ENCODE measurements around the gene EML6. TPM values are rescaled to one million over a fixed set of nuclear protein-coding genes. Genes with fewer than 3 reads are reported as not detected.

Gene EML6
- total and polyA plus RNA-seq, 2 experiments from 2014 or later = 2.7 to 6.2 TPM

- TF ChIP-seq ZNF462 (CRISPR knock-in tag; IDR thresholded peaks at IDR 0.05) (no peak), CREB1 (CRISPR knock-in tag; IDR thresholded peaks at IDR 0.05; ENCODE audit: low read depth) (no peak), ETS1 (IDR thresholded peaks at IDR 0.05) (no peak), NANOG (IDR thresholded peaks at IDR 0.05; ENCODE audit: borderline replicate concordance) (no peak), EZH2phosphoT487 (IDR thresholded peaks at IDR 0.05; ENCODE audit: unreplicated experiment) (no peak), CTCF (conservative IDR thresholded peaks at IDR 0.05; ENCODE audit: low read depth in 2 of 2) (no peak)
These were observed 48.6 kb downstream of the EML6 start (continued) for GRCh38 chr2:54772110-54772509.

GRCh38 chr2:54772531-54772930, 49.1 kb downstream of the EML6 start:
- Mint-ChIP-seq H3K4me1 (no peaks in the 10 kb centered on the region), H3K9me3 (peaks cover 8% of the 10 kb centered on the region; the same call in 1 of the 3 replicates), H3K27me3 (ENCODE audit: insufficient read depth, low read depth, poor library complexity) (peaks cover 3% of the 10 kb centered on the region), H3K36me3 (ENCODE audit: low read depth) (no peaks in the 10 kb centered on the region; the same call in 2 of the 3 replicates), H3K4me3 (no peak overlapping the region), H3K27ac (no peak overlapping the region)
- Histone ChIP-seq H4K20me1 (replicated peaks; ENCODE audit: insufficient read depth) (no peaks in the 10 kb centered on the region), H3F3A (replicated peaks; ENCODE audit: low read depth) (no peaks in the 10 kb centered on the region), H3K4me3 (no peak overlapping the region), H3K9me2 (ENCODE audit: insufficient read depth) (peaks cover 7% of the 10 kb centered on the region), H3K4me2 (no peak overlapping the region), H3K27ac (ENCODE audit: low read depth) (no peak overlapping the region), H3K36me3 (ENCODE audit: insufficient read depth) (no peaks in the 10 kb centered on the region), H2AFZ (no peak overlapping the region), H3K79me2 (replicated peaks; ENCODE audit: insufficient read depth) (no peaks in the 10 kb centered on the region), H3K27me3 (ENCODE audit: insufficient read depth) (no peaks in the 10 kb centered on the region), H3K4me1 (ENCODE audit: insufficient read depth) (no peaks in the 10 kb centered on the region)
- DNase-seq (ENCODE audit: low spot score) (no peak), ATAC-seq (no peak)
- TF ChIP-seq ZNF462 (CRISPR knock-in tag; IDR thresholded peaks at IDR 0.05) = no peak
- TF ChIP-seq ZNF114 (CRISPR knock-in tag; IDR thresholded peaks at IDR 0.05) = no peak

Data from GM23338 (cell line).